Gastroesophageal sphincter (tissue), 3 donors: Measurements from ENCODE around the gene FAM20A.

Experiments used
- EP300 ChIP-seq: sonication (generic); formaldehyde crosslinking; IDR thresholded peaks from one replicate; pipeline ENCODE4 v1.6.1; 2017; ENCODE audit warnings: antibody characterized with exemption, mild to moderate bottlenecking
- TF ChIP-seq, protein P1 (sequence below), 4 experiments: fragments of 200-600 bp in 2 of 4; fragments of 450-650 bp in 2 of 4; sonication (generic) in 1 of 4; IDR thresholded peaks; one replicate each; pipeline ENCODE4 v1.5.1; 2017 to 2019; ENCODE audit warnings: antibody characterized with exemption in 4 of 4, mild to moderate bottlenecking in 2 of 4, moderate library complexity in 2 of 4

GRCh38 chr17:68522266-68522665 lies 78.9 kb downstream of the FAM20A start:
- TF ChIP-seq, protein P1, sequence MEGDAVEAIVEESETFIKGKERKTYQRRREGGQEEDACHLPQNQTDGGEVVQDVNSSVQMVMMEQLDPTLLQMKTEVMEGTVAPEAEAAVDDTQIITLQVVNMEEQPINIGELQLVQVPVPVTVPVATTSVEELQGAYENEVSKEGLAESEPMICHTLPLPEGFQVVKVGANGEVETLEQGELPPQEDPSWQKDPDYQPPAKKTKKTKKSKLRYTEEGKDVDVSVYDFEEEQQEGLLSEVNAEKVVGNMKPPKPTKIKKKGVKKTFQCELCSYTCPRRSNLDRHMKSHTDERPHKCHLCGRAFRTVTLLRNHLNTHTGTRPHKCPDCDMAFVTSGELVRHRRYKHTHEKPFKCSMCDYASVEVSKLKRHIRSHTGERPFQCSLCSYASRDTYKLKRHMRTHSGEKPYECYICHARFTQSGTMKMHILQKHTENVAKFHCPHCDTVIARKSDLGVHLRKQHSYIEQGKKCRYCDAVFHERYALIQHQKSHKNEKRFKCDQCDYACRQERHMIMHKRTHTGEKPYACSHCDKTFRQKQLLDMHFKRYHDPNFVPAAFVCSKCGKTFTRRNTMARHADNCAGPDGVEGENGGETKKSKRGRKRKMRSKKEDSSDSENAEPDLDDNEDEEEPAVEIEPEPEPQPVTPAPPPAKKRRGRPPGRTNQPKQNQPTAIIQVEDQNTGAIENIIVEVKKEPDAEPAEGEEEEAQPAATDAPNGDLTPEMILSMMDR (IDR thresholded peaks at IDR 0.05) = no peak
- TF ChIP-seq EP300 = no peak
